HCEC 1CT (cell line): ENCODE measurements around the gene TMEM126A.
"Not testable (repeated sequence)": the region's sequence is repeated elsewhere in the genome, so short reads cannot be mapped to it uniquely, and the experiment has no call there.

Experiments
- DNase-seq: peaks from one replicate; pipeline ENCODE4 v3.0.0-alpha.2; 2017

TMEM126A gene

GRCh38 chr11:85661972-85662664 lies 14.4 kb downstream of the TMEM126A start:
- no peak for DNase-seq

GRCh38 chr11:85663080-85663752 lies 15.4 kb downstream of the TMEM126A start:
- no peak for DNase-seq

- peak; percentile 58 for DNase-seq
Measured at GRCh38 chr11:85663753-85664614, 16.2 kb downstream of the TMEM126A start.

- DNase-seq = peak; percentile 94
Measured at GRCh38 chr11:85664615-85665481, 17.1 kb downstream of the TMEM126A start, which contains the start of gene CREBZF. CREBZF (minus strand) TSS chr11:85665129; CDS start chr11:85664875, 254 bp downstream.

- DNase-seq = no peak
Measured at GRCh38 chr11:85665733-85666132, 18.0 kb downstream of the TMEM126A start.

GRCh38 chr11:85666687-85667086 lies 18.9 kb downstream of the TMEM126A start:
- no peak for DNase-seq

GRCh38 chr11:85668157-85668556 lies 20.4 kb downstream of the TMEM126A start:
- no peak for DNase-seq

- not testable (repeated sequence) for DNase-seq
Measured at GRCh38 chr11:85670949-85671663, 23.3 kb downstream of the TMEM126A start.

- peak; percentile 39 for DNase-seq
Measured at GRCh38 chr11:85672105-85672902, 24.5 kb downstream of the TMEM126A start.

GRCh38 chr11:85673393-85673792 lies 25.6 kb downstream of the TMEM126A start:
- DNase-seq = no peak

- DNase-seq = no peak
Measured at GRCh38 chr11:85679576-85679975, 31.8 kb downstream of the TMEM126A start.

GRCh38 chr11:85680897-85681296 lies 33.1 kb downstream of the TMEM126A start:
- no peak for DNase-seq

- DNase-seq = peak; percentile 37
Measured at GRCh38 chr11:85682330-85683305, 34.9 kb downstream of the TMEM126A start.

- peak; percentile 40 for DNase-seq
Measured at GRCh38 chr11:85685125-85685819, 37.5 kb downstream of the TMEM126A start.

- DNase-seq = peak; percentile 99
Measured at GRCh38 chr11:85685820-85686459, 38.2 kb downstream of the TMEM126A start, which contains the start of gene CCDC89. CCDC89 (minus strand) TSS chr11:85686195; CDS start chr11:85686130, 65 bp downstream.

GRCh38 chr11:85694385-85694980 lies 46.7 kb downstream of the TMEM126A start:
- DNase-seq = peak; percentile 68

- peak; percentile 29 for DNase-seq
Measured at GRCh38 chr11:85695546-85695945, 47.8 kb downstream of the TMEM126A start.

GRCh38 chr11:85697747-85698146 lies 50.0 kb downstream of the TMEM126A start:
- no peak for DNase-seq
